ENCODE measurements around the gene ZNF691. TPM values are rescaled to one million over a fixed set of nuclear protein-coding genes. Genes with fewer than 3 reads are reported as not detected.
"Not testable (repeated sequence)": the region's sequence is repeated elsewhere in the genome, so short reads cannot be mapped to it uniquely, and the experiment has no call there.

The ZNF691 gene
- total RNA-seq, 4 donors from 2014 or later, result 4.7 to 24.1 (median 15.2) TPM

DNA sequence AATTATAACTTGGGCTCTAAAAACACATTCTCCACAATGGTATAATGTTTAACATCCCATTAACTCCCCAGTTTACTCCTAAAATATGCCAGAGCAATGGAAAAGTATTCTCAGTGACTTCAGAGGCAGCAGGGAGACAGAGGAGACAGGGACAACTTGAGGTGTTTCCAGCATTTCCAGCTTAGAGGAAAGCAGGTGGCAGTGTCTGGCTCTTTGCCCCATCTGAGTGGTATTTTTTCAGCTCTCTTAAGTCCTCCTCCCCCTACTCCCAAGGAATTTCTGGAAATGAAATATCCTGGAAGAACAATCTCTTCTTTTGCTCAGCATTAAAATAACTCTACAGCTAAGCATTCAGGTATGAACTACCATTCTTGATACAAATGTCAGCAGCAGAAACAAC, 40.2 kb upstream of the ZNF691 start:
- Histone ChIP-seq H3K4me1 (no peaks in the 10 kb centered on the region), H3K27me3 (no peaks in the 10 kb centered on the region), H3K4me3 (no peak overlapping the region), H3K9me3 (no peaks in the 10 kb centered on the region), H3K36me3 (no peaks in the 10 kb centered on the region), H3K27ac (peak overlapping the region; percentile 1 to 12)
- intact Hi-C loops (cut with DNase I; ENCODE audit: low total_unique reads), result no loop called here
- DNase-seq, result no peak
- TF ChIP-seq POLR2A (IDR thresholded peaks at IDR 0.05), result no peak
- TF ChIP-seq, protein P1, sequence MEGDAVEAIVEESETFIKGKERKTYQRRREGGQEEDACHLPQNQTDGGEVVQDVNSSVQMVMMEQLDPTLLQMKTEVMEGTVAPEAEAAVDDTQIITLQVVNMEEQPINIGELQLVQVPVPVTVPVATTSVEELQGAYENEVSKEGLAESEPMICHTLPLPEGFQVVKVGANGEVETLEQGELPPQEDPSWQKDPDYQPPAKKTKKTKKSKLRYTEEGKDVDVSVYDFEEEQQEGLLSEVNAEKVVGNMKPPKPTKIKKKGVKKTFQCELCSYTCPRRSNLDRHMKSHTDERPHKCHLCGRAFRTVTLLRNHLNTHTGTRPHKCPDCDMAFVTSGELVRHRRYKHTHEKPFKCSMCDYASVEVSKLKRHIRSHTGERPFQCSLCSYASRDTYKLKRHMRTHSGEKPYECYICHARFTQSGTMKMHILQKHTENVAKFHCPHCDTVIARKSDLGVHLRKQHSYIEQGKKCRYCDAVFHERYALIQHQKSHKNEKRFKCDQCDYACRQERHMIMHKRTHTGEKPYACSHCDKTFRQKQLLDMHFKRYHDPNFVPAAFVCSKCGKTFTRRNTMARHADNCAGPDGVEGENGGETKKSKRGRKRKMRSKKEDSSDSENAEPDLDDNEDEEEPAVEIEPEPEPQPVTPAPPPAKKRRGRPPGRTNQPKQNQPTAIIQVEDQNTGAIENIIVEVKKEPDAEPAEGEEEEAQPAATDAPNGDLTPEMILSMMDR (IDR thresholded peaks at IDR 0.05), result no peak

DNA sequence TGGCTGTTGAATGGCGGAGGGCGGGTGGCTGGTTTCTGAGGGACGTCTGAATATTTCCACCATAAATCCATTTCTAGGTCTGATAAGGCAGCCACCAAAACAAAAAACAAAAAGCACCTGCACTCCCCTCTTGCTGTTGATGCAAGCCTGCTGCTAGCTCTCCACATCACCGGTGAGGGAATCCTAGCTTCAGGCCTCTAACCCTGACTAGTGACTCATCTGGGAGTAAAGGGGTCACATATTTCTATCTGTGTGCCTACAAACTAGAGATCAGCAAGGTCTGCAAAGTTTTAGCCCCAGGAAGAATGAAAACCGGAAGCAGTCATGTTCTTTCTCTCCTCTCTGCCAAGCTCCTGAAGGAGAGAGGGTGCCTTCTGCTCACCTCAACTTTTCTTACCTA, 39.8 kb upstream of the ZNF691 start:
- intact Hi-C loops (cut with DNase I; ENCODE audit: low total_unique reads), result no loop called here
- no peaks in the 10 kb centered on the region for H3K4me1 ChIP-seq
- TF ChIP-seq, protein P1 (IDR thresholded peaks at IDR 0.05), result no peak
- no peak for TF ChIP-seq POLR2A (IDR thresholded peaks at IDR 0.05)
- DNase-seq, result no peak
- H3K27ac ChIP-seq, result peak overlapping the region; percentile 1 to 12
- H3K27me3 ChIP-seq, result no peaks in the 10 kb centered on the region
- no peaks in the 10 kb centered on the region for H3K9me3 ChIP-seq
- H3K36me3 ChIP-seq, result no peaks in the 10 kb centered on the region
- H3K4me3 ChIP-seq, result no peak overlapping the region

DNA sequence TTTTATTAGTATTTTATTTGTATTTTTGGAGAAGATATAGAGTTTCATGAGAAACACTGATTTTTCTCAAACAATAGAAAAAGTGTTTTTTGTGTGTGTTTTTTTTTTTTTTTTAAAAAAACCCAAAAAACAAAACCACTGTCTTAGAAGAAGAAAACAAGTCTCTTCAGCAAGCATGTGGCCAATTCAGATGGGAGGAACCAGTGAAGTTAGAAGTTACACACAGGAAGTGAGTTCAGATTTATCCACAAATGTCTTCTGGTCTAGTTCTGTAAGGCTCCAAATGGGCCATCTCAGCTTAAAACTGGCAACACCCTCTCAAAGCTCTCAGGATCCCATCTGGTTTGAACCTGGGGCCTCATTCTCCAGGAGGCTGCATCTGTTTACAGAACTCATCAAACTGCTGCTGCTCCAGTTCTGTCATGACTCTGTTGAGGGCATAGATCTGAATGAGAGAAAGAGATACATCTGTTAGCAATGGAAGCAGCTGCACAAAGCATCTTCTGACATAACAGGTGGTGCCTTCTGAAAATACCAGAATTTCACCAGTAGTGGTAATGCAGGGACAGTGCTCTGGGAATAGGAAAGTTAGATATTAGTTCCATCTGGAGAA, 39.3 kb upstream of the ZNF691 start:
- intact Hi-C loops (cut with DNase I; ENCODE audit: low total_unique reads), result no loop called here
- DNase-seq, result no peak
- Histone ChIP-seq H3K4me3 (no peak overlapping the region), H3K36me3 (no peaks in the 10 kb centered on the region), H3K4me1 (no peaks in the 10 kb centered on the region), H3K9me3 (no peaks in the 10 kb centered on the region), H3K27ac (no peak overlapping the region), H3K27me3 (no peaks in the 10 kb centered on the region)
- TF ChIP-seq, protein P1 (IDR thresholded peaks at IDR 0.05), result no peak
- TF ChIP-seq POLR2A (IDR thresholded peaks at IDR 0.05), result no peak

DNA sequence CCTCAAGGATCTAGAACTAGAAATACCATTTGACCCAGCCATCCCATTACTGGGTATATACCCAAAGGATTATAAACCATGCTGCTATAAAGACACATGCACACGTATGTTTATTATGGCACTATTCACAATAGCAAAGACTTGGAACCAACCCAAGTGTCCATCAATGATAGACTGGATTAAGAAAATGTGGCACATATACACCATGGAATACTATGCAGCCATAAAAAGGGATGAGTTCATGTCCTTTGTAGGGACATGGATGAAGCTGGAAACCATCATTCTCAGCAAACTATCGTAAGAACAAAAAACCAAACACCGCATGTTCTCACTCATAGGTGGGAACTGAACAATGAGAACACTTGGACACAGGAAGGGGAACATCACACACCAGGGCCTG, 31.6 kb upstream of the ZNF691 start:
- H3K27me3 ChIP-seq; intact Hi-C loops (cut with DNase I; ENCODE audit: low total_unique reads): not testable (repeated sequence)

DNA sequence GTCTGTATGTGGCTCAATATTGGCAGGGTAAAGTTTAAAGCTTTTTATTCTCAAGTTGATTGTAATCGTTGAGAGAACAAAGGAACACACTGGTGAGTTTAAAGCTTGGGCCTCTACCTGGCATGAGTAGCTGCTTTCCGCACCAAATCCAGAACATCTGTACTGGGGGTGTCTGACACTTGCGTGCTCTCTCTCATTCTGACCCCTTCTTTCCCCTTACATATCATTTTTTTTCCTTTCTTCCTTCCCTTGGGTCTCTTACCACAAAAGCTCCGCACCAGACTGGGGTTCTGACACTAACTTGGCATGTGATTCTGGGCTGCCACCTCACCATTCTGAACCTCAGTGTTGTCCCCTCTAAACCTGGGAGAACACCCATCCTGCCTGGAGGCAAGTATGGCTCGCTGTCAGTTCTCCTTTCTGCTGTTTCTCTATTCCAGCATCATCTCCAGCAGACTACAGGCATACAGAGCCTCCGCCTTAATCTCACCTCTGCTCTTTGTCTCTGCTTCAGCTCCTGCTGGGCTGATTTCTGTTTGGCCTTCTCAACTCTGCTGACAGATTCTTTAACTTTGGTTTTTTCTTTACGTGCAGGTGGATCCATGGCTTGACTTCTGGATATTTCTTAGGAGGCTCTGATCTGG, 30.4 kb upstream of the ZNF691 start:
- no peak for DNase-seq
- no peaks in the 10 kb centered on the region for H3K9me3 ChIP-seq
- H3K4me3 ChIP-seq, result peak overlapping the region; percentile 64 to 83
- no peaks in the 10 kb centered on the region for H3K27me3 ChIP-seq
- no peaks in the 10 kb centered on the region for H3K36me3 ChIP-seq
- TF ChIP-seq POLR2A (IDR thresholded peaks at IDR 0.05), result no peak
- TF ChIP-seq, protein P1 (IDR thresholded peaks at IDR 0.05), result no peak
- H3K27ac ChIP-seq, result peak overlapping the region; percentile 95 to 98
- H3K4me1 ChIP-seq, result peaks cover 0 to 7% of the 10 kb centered on the region in 2 donors
- intact Hi-C loops (cut with DNase I; ENCODE audit: low total_unique reads), result no loop called here

More for the DNA sequence above, 31.6 kb upstream of the ZNF691 start:
- H3K4me1 ChIP-seq, H3K4me3 ChIP-seq, H3K27ac ChIP-seq, H3K9me3 ChIP-seq, DNase-seq, H3K36me3 ChIP-seq: not testable (repeated sequence)

Measured in uterus (tissue), 4 donors.